ENCODE results near the gene ZNF536. TPM values are rescaled to one million over a fixed set of nuclear protein-coding genes. Genes with fewer than 3 reads are reported as not detected.

The ZNF536 gene
- total and polyA plus RNA-seq, 2 of the 4 experiments (the other 2 are of a cell fraction) = not detected

DNA sequence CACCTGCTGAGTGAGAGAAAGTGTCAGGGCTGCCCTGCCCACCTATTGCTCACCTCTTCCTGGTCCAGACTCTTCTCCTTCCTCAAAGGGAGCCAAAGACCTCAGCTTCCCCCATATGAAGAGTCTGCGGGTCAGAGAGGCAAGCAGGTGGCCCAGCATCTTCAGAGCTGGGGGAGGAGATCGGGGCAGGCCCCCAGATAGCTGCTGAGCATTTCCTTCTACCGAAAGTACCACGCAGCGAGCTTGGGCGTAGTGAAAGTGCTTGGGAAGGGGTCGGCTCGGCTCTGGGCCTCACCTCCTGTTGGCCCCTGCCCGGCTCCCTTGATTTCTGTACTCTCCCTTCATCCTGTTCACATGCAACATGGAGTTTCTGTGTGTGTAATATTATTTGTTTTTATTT is 12.2 kb upstream of the ZNF536 start:
- Histone ChIP-seq H3K56ac (ENCODE audit: extremely low read depth, insufficient read depth, low read length) (no peak overlapping the region), H3K14ac (replicated peaks; ENCODE audit: low read depth, low read length) (no peak overlapping the region), H3K4ac (ENCODE audit: low read depth, low read length) (no peak overlapping the region), H3K79me1 (ENCODE audit: low read depth in 1 of 2, low read length in 2 of 2) (no peaks in the 10 kb centered on the region), H3K23ac (ENCODE audit: low read depth, low read length) (no peak overlapping the region), H3K9me1 (ENCODE audit: insufficient read depth, low read length) (no peaks in the 10 kb centered on the region), H2AK5ac (ENCODE audit: low read depth, low read length) (no peak overlapping the region), H3K4me1 (ENCODE audit: control insufficient read depth, insufficient read depth, low read length) (no peaks in the 10 kb centered on the region), H4K8ac (ENCODE audit: low read depth in 2 of 2, low read length in 2 of 2) (no peak overlapping the region), H3K27ac (ENCODE audit: insufficient read depth, low read length) (no peak overlapping the region), H2BK120ac (ENCODE audit: low read depth, low read length) (no peak overlapping the region), H2BK20ac (ENCODE audit: low read depth, low read length) (no peak overlapping the region), H3K18ac (ENCODE audit: low read depth, low read length) (no peak overlapping the region), H3K9me3 (ENCODE audit: control insufficient read depth, insufficient read depth, low read length) (peaks cover 32% of the 10 kb centered on the region; the same call in 1 of the 2 replicates), H2BK15ac (ENCODE audit: low read depth, low read length) (no peak overlapping the region), H2BK5ac (ENCODE audit: low read depth, low read length, poor library complexity, severe bottlenecking) (no peak overlapping the region), H3K4me2 (ENCODE audit: low read depth, low read length) (no peak overlapping the region), H4K91ac (ENCODE audit: insufficient read depth, low read depth, low read length) (no peak overlapping the region), H3K36me3 (ENCODE audit: control insufficient read depth, insufficient read depth, low read length) (no peaks in the 10 kb centered on the region), H2AK9ac (replicated peaks; ENCODE audit: low read depth, low read length, poor library complexity) (no peak overlapping the region), H3K27me3 (ENCODE audit: control insufficient read depth, insufficient read depth, low read length) (no peaks in the 10 kb centered on the region), H3K4me3 (ENCODE audit: insufficient read depth, low read depth, low read length) (no peak overlapping the region), H2AFZ (replicated peaks; ENCODE audit: low read length, poor library complexity) (no peak overlapping the region), H4K20me1 (ENCODE audit: insufficient read depth, low read length) (no peaks in the 10 kb centered on the region), H4K5ac (ENCODE audit: low read depth, low read length) (no peak overlapping the region), H3K9ac (ENCODE audit: low read depth, low read length) (no peak overlapping the region)
- POLR2A ChIA-PET (ENCODE audit: unreplicated experiment) = no interaction called here
- no peak for TF ChIP-seq SMC3 (IDR thresholded peaks at IDR 0.05; ENCODE audit: low read depth, low read length)
- no peak for ATAC-seq (ENCODE audit: low read depth)
- no TSS peak for BruUV-seq (replicated peaks)
- intact Hi-C loops (cut with micrococcal nuclease) (no loop called here), dilution Hi-C loops (cut with HindIII; ENCODE audit: low sequenced_read_pairs, unreplicated experiment) (no loop called here), in situ Hi-C loops (cut with MboI; ENCODE audit: low sequenced_read_pairs) (no loop called here)
- CTCF ChIA-PET = no interaction called here
- no peak for DNase-seq
- no CpG with 5 or more reads among the region's 9 CpGs for WGBS, 2 experiments (ENCODE audit: extremely low coverage in 2 of 2, insufficient read length in 1 of 2)

All from IMR-90 (cell line).